ENCODE results near the gene CYP26B1.

DNA sequence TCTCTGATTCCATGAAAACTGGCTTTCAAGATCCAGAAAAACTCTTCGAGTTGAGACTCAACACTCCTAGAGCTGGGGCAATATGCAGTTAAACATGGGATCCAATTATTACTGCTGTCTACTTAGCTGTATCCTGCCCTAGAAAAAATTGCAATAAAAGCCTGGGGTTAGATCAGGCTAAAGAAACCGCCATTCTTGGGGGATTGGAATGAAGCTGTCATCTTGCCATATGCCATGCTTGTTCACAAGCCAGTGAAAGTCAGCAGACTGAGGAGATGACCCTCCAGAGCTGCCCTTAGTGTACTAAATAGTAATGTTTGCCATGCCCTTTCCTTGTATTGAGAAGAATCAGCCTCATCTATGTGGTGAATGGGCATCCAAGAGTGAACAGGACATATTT is 30.9 kb upstream of the CYP26B1 start:
- TF ChIP-seq, protein P1, sequence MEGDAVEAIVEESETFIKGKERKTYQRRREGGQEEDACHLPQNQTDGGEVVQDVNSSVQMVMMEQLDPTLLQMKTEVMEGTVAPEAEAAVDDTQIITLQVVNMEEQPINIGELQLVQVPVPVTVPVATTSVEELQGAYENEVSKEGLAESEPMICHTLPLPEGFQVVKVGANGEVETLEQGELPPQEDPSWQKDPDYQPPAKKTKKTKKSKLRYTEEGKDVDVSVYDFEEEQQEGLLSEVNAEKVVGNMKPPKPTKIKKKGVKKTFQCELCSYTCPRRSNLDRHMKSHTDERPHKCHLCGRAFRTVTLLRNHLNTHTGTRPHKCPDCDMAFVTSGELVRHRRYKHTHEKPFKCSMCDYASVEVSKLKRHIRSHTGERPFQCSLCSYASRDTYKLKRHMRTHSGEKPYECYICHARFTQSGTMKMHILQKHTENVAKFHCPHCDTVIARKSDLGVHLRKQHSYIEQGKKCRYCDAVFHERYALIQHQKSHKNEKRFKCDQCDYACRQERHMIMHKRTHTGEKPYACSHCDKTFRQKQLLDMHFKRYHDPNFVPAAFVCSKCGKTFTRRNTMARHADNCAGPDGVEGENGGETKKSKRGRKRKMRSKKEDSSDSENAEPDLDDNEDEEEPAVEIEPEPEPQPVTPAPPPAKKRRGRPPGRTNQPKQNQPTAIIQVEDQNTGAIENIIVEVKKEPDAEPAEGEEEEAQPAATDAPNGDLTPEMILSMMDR (IDR thresholded peaks at IDR 0.05; ENCODE audit: low read length), result no peak
- TF ChIP-seq EZH2 (optimal IDR thresholded peaks at IDR 0.05; ENCODE audit: low read depth, low read length), result no peak
- TF ChIP-seq EZH2phosphoT487 (IDR thresholded peaks at IDR 0.05; ENCODE audit: low read length), result no peak

Measured in MM.1S (cell line).